ENCODE measurements around the gene ADCY2.

The ADCY2 gene

DNA sequence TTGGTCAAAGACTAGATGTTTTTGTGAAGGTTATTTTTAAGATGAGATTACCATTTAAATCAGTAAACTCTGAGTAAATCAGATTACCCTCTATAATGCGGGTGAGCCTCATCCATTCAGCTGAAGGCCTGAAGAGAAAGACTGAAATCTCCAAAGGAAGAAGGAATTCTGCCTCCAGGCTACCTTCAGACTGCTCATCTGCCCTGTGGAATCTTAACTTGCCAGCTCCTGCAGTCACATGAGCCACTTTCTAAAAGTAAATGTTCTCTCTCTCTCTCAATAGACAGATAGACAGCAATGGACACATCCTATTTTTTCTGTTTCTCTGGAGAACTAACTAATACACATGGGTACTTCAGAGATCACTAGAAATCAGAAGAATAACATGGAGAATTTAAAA is 272.2 kb downstream of the ADCY2 start:
- no peak for DNase-seq (ENCODE audit: low read depth)

DNA sequence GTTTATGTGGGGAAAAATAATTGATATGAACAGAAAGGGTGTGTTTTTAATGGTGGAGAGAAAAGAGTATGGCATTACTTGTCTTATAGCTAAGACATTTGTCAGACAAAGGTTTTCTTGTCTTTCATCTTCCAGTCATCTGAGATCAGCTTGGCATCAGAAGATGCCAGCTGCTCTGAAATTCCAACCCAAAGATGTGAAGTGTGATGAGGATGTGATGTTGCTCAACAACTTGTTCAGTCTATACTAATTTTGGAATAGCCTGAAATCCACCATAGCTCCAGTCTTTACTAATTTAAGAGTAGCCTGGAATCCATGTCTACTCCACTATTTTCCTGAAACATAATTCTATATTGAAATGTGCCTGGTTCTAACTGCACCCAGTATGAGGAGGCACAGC is 272.7 kb downstream of the ADCY2 start:
- no peak for DNase-seq (ENCODE audit: low read depth)

DNA sequence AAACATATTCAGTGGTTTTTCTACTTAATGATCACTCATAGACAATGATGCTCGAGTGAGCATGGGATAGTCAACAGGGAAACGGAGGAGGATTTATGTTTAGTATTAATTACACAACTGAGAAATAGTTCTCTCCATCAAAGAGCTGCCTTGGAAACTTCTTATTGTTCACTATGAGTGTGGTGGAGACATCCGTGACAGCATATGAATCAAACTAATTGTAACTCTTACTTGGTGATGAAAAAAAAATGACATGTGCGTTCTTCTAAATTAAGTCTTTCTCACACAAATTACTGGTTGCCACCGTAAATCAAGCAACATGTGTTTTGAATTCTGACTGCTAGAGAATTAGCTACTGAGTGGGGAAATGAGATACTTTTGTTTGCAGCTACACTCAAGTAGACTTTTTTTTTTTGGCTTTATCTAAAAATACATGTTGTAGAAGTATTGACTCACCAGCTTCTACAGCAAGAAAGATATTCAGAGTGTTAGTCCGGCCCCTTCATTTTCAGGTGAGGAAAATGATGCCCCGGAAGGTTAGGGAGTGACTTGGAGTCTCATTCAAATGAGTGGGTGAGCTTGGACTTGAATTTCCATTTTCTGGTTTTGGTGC is 275.5 kb downstream of the ADCY2 start:
- DNase-seq (ENCODE audit: low read depth), result no peak

DNA sequence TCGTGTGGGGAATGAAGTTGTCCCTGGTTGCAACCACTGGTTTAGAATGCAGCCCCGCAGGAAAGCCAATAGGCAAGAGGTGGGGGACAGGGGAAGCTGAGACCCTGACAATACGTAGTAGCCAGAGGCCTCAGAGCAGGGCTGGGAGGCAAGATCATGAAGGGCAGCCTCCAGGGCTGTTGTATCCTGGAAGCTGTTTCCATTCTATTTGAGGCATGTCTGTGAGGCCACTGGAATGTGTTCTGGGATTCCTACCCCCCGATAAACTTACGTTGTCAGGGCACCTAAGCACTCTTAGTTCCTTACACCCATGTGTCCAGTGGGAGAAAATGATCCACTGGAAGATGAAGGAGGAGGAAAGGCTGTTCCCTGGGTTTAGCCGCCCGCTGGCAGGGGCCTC is 277.7 kb downstream of the ADCY2 start:
- no peak for DNase-seq (ENCODE audit: low read depth)

DNA sequence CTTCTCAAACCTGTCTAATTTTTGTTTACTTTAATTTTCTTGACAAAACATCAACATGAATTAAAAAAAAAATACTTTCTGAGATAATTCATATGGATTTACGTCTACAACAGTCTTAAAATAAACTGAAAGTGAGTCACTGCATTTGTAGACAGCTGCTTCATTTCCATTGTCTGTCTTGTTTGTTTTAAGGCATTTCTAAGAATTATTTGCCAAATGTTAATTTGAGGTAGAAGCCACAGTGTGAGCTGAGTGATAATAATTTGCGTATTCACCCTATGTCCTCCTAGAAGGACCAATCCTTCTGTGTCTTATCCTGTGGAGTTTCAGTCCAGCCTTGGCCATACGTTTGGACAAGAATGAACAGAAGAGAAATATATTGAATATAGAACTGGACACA is 280.5 kb downstream of the ADCY2 start:
- DNase-seq (ENCODE audit: low read depth), result no peak

DNA sequence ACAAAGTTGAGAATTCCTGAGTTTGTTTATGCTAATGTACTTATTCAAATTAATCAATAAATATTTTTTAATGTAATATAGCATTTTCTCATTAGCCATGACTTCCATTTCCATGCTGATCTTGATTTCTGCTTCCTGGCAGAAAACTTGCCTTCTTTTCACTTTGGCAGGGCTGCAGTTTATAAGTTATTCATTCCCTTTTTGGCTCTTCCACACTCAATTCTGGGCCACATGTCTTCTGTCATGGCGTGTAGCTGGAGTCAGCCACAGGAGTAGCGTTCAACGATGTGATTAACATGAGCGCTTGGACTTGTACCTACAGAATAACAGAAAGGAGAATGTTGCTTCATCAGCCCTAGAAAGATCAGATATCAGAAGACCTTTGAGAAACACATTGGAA is 282.1 kb downstream of the ADCY2 start:
- no peak for DNase-seq (ENCODE audit: low read depth)

DNA sequence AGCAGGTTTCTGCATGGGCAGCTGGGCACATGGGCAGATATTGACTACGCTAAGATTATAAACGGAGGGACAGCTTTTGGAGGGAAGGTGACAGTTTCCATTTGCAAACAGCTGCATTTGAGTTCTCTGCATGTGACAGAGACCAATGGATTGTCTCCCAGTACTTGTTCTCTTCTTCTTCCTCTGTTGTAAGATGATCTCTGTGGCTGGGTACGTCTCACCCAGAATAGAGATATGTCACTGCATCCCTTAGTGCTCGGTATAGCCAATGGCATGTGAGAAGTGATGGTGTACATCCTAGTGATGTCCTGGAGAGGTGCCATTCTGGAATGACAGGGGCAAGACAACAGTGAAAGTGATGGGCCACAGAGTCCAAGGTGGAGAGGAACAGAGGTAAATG is 283.7 kb downstream of the ADCY2 start:
- no peak for DNase-seq (ENCODE audit: low read depth)

DNA sequence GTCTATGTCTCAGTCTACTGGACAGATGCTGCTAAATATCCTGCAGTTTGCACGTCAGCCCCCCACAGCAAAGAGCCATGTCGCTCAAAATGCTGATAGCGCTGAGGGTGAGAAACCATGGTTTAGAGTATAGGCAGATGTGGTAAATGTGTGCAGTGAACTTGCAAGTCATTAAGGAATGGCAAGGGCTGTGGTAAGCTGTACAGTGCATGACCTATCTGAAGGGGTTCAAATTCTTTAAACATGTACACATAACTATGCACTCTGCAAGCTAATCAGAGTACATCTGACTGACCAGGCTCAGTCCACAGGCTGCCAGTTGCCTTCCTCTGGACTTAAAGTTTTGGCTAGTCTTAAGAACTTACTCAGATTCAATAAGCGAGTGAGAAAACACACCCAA is 284.3 kb downstream of the ADCY2 start:
- DNase-seq (ENCODE audit: low read depth), result no peak

DNA sequence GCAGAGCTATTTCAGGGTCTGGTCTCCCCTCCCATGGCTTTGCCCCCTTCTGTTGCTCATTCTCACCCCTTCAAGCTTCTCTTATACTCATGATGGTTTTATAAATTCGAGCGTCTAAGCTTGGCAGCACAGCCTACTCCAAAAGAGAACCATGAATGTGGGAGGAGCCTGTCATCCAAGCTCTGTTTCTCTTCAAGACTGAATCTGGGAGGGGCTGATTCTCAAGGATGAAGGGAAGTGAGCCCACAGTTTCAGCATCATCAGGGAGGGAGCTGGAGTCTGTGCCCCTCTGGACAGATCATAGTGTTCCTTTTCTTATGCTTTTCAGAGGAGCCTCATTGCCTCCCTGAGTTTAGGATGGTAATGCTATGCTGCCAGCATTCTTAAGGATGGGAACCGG is 286.4 kb downstream of the ADCY2 start:
- DNase-seq (ENCODE audit: low read depth), result no peak

DNA sequence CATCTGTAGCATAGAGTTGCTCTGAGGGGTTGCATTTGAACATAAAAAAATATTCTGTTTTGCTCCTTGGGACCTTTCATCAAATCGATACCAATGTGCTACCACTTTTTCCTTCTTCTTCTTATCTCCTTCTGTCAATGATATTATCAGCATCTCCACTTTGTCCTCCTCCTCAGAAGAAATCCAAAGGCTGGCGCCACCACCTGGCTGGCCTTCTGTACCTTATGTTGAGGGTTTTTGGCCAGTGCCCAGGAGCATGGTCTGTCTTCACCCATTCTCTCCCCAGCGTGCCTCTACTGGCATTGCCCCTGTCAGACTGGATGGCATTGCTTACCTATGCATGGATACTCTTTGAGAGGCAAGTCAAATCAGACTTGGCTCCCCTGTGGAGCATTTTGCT is 287.8 kb downstream of the ADCY2 start:
- no peak for DNase-seq (ENCODE audit: low read depth)

DNA sequence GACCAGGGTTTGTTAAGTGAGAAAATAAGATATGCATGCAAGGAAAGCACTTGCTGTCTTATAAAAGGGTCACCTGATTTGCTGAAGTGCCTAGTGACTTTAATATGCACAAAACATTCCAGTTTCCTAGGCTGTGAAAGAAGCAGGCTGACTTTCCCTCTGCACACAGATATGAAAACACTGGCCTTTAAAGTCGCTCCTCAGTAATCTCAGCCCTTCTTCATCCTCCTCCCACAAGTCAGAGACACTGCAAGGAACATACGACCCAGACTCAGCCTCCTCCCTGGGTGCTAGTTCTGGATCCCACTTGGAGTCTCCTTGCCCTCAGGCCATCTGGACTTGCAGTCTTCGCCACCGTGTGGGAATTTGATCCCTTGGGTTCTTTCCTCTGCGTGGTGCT is 288.9 kb downstream of the ADCY2 start:
- no peak for DNase-seq (ENCODE audit: low read depth)

DNA sequence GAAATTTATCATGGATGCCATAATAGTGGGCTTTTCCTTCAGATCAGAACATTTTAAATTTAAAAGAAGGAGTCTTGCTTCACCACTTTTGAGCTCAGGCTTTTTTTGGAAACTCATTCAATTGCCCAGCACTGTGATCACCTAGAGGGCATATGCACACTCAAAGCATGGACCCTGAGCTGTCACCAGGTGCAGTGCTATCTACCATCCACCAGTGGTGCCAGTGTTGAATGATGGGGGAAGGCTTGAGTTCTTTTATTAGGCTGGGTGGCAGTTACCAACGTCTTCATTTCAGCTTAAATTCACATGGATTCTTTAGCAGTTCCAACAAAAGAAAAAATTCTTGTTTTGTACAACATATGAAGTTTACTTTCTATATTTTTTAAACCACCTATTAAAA is 290.9 kb downstream of the ADCY2 start:
- DNase-seq (ENCODE audit: low read depth), result no peak

DNA sequence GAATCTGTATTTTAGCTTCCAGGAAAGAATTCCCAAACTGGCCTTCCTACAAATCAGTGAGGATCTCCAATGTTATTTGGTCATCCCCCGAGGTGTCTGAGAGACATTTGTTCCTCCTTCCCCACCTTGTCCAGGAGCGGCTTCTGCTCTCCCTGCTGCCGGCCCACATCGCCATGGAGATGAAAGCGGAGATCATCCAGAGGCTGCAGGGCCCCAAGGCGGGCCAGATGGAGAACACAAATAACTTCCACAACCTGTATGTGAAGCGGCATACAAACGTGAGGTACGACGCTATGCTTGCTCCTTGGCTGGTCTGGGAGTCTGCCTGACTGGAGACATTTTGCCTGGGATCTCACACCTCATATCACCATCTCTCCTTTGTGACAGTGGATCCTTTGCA is 294.6 kb downstream of the ADCY2 start:
- DNase-seq (ENCODE audit: low read depth), result no peak

DNA sequence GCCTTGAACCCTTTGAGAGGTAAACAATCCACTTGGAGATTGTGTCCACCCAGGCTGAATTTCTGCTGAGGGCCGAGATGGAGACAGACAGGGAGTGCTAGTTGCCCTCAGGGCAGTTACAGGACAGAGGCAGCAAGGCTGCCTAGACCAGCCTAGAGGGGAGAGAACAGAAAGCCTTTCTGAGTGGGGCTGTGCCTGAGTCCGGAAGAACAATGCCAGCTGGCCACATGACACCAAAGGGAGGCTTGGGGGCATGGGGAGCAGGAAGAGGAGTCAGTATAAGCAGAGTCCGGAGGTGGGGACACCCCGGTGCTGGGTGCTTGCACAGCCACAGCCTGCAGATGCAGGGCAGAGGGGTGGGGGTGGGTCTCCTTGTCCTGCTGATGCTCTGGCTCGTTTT is 309.3 kb downstream of the ADCY2 start:
- DNase-seq (ENCODE audit: low read depth), result no peak

DNA sequence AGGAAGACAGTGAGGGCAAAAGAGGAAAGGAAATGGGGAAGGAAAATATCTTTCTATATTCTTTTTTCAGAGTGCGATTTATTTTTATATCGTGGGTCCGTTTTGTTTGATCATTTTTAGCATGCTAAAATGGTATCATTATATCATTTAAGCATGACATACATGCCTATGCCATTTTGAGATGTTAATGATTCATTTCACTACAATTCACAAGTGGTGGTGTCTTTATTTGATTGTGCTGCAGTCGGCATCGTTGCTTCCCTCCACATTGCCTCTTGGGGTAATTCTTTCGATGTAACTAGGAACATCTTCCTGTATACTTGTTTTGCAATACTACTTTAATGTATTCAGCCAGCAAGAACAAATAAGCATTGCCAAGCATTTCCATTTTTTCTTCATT is 309.8 kb downstream of the ADCY2 start:
- no peak for DNase-seq (ENCODE audit: low read depth)

DNA sequence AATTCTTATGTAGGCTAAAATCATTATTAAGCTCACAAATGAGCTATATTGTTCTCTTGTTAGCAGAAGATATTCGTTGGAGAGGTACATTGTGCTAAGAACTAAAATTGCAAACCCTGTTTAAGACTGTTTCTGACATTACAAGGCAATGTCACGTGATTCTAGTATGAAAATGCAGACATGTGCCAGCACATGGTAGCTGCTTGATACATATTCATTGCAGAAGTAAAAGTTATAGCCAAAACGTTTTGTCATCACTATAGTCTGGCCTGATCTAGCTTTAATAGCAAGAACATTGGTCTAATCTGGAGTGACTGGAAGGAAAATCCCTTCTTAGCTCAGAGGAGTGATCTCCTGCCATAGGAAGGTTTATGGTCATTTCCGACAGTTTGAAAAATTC is 310.3 kb downstream of the ADCY2 start:
- no peak for DNase-seq (ENCODE audit: low read depth)

DNA sequence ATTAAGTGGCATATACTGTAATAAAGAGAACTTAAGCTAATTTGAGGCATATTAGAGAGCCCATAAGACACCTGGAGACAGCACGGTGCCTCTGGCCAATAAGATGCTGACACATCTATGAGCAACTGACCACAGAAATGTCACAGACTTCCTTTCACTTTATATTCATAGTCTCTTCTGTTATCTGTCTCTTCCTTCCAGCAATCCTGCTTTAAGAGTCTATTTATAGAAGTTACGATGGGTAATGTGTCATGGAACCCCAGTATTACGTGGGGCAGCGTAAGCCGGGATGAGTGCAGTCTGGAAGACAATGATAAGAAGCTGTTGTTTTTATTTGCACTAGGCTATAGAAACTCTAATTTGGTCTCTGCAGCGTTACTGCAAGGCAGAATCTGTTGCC is 318.2 kb downstream of the ADCY2 start:
- no peak for DNase-seq (ENCODE audit: low read depth)

DNA sequence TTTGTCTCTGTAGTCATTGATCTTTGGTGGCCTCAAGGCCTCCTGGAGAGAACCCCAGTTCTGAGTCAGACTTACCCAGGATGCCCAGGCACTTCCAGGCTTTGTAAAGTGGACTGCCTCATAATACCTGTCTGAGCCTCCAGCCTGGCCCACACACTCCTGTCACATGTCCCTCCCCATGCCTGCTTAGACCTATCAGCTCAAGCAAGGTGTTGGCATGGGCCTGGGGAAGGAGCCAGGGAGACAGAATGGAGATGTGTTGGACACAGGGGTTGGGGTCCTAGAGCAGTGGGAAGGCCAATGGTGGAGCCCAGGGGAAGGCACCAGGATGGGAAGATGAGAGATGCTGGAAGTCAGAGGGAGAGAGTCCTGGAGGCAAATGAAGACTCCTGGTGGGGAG is 318.8 kb downstream of the ADCY2 start:
- DNase-seq (ENCODE audit: low read depth), result no peak

DNA sequence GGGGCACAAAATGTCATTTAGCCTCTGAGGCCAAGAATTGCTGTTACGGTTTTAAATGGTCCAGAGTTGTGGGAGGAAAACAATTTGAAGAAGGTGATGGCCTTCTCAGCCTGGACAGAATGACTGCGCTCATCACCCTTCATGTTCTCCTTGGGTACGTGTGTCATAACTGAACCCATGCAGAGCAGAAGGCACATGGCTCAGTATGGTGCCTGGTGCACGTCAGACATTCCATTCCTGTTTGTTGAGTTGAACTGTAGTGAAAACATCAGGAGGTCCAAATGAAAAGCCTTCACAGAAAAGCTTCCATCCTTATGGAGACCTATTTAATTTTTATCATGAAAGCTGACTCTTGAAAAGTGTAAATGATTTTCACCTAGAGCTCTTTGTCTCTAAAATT is 321.8 kb downstream of the ADCY2 start:
- no peak for DNase-seq (ENCODE audit: low read depth)

DNA sequence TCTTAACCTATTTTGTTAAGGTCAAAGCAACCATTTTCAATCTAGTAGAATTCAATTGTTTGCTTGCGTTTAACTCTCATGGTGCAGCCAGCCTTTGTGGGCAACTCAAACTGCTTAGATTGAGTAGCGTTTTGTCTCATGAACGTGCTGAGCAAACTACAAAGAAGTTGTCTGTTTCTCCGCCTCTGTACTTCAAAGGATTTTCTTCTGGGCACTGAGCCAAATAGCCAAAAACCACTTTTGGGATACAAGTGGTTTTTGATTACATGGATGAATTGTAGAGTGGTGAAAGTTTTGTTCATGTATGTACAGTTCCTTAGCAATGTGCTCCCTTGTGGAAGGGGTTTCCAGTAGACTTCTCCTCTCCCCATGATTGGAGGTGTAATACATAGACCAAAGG is 332.1 kb downstream of the ADCY2 start:
- DNase-seq (ENCODE audit: low read depth), result no peak

DNA sequence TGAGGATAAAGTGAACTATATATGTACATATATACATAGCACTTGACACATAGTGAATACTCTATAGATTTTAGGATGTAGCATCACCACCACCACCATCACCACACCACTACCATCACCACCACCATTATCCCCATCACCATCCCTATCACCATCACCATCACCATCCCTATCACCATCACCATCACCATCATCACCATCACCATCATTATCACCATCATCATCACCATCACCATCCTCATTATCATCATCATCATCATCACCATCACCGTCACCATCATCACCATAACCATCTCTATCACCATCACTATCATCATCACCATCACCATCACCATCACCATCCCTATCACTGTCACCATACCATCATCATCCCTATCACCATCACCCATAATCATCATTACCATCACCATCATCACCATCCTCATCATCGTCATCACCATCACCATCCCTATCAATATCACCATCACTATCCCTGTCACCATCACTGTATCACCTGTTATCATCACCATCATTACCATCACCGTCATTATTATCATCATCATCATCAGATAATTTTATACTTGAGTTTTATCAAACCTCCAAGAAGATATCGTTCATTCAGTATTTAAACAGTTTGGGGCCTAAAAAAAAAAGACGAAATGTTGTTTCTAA is 345.6 kb downstream of the ADCY2 start:
- no peak for DNase-seq (ENCODE audit: low read depth)

DNA sequence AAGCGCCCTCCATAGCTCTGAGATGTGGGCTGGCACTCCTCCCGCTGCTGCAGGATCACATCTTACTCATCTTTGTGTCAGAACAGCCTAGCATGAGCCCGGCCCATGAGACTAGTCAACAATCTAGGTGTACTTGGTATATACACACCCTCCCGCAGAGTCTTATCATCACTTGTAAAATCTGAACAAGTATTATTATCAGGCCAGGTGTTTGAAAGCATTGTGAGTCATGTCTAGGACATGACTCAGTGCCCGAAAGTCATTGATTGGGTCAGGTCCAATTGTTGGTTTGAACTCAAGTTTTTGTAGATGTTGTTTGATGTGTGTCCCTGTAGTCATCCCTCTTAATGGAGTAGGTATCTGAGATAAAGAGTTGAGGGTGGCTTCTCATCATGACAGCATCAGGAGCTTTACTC is 346.3 kb downstream of the ADCY2 start:
- DNase-seq (ENCODE audit: low read depth), result no peak

DNA sequence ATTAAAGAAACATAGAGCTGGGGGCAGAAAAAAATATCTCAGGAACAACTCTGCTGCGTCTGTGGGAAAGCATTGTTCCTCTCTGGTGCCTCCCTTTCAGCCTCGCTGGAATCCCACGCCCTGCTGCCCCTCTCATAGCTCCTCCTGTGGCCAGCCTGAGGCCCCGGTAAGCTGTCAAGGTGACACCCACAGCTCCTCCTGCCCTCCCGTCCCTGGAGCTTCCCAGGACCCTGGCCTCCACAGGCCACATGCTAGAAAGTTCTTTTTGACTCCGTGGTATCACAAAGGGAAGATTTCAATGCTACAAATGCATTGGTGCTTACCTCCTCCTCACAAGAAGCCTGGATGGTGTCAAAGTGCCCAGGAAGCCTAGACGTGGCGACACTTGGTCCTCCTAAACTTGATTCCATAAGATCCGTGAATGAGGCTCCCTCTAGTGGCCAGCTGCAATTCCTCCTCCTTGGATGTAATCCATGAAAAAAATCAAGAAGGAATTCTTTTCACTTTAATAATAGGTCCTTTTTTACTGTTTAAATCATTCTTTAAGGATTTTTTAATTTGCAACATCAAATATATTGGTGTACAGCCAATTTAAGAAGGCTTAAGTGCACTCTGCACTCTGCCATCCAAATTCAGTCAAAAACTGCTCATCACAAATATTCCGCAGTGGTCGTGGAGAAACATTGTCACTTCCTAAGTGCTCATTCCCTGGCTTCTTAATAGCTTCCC is 350.1 kb downstream of the ADCY2 start:
- DNase-seq (ENCODE audit: low read depth), result peak; percentile 47

DNA sequence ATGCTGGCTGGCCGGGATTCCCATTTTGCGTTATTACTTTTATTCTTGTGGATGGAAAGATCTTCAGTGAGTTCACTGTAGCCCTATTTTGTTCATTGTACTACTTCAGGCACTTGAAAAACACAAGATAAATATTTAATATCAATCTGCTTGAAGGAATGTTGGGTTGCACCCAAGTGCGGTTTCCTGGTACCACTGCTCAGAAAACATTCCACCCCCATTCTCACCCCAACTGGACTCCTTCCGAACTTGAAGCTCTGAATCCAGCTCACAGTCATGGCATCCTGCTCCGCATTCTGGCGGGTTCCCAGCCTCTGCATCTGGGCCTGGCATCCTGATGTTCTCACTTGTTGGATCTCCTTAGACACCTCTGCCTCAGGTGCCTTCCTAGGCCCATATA is 351.8 kb downstream of the ADCY2 start:
- DNase-seq (ENCODE audit: low read depth), result no peak

Data from stromal cell of bone marrow (primary cell).